Transverse colon (tissue), 4 donors: ENCODE results near the gene PLEKHA1. TPM values are rescaled to one million over a fixed set of nuclear protein-coding genes. Genes with fewer than 3 reads are reported as not detected.

Experiments used
- DNase-seq: peaks from one replicate; pipeline ENCODE4 v3.0.0-alpha.2; 2019
- H3K27ac ChIP-seq, 4 donors: fragments of 200-600 bp; sonication (generic); 2 replicates each; pipeline ENCODE4 v1.5.1; 2016 to 2018; ENCODE audit warnings: inconsistent platforms in 4 of 4
- H3K27me3 ChIP-seq: fragments of 200-600 bp; sonication (generic); 2 replicates; pipeline ENCODE4 v1.5.1; 2017; ENCODE audit warnings: inconsistent platforms
- H3K36me3 ChIP-seq, 4 donors: fragments of 200-600 bp; sonication (generic); 2 replicates each; pipeline ENCODE4 v1.5.1; 2017 to 2019; ENCODE audit warnings: inconsistent platforms in 4 of 4
- H3K4me1 ChIP-seq, 4 donors: fragments of 200-600 bp; sonication (generic); 2 replicates each; pipeline ENCODE4 v1.5.1; 2017 to 2020; ENCODE audit warnings: inconsistent platforms in 4 of 4
- H3K4me3 ChIP-seq, 4 donors: fragments of 200-600 bp; sonication (generic); 1 replicate in 1 of 4; 2 replicates in 3 of 4; pipeline versions ENCODE4 v1.5.1 to v1.6.1; 2017 to 2019; ENCODE audit warnings: inconsistent platforms in 4 of 4
- H3K9me3 ChIP-seq, 2 donors: fragments of 200-600 bp; sonication (generic); 2 replicates each; pipeline ENCODE4 v1.5.1; 2017 to 2019; ENCODE audit warnings: inconsistent platforms in 2 of 2
- CTCF ChIP-seq, 5 experiments: fragments of 200-600 bp in 3 of 5; fragments of 450-650 bp in 2 of 5; sonication (generic) in 3 of 5; IDR thresholded peaks; 1 replicate in 2 of 5; 2 replicates in 3 of 5; pipeline ENCODE4 v1.5.1; 2016 to 2017; ENCODE audit warnings: antibody characterized with exemption in 5 of 5, inconsistent platforms in 3 of 5, mild to moderate bottlenecking in 2 of 5, moderate library complexity in 1 of 5
- EP300 ChIP-seq: sonication (generic); formaldehyde crosslinking; IDR thresholded peaks from one replicate; pipeline ENCODE4 v1.6.1; 2017; ENCODE audit warnings: antibody characterized with exemption, low read depth
- POLR2A ChIP-seq: fragments of 450-650 bp; IDR thresholded peaks from one replicate; pipeline ENCODE4 v1.6.1; 2016; ENCODE audit warnings: antibody characterized with exemption, mild to moderate bottlenecking, moderate library complexity
- POLR2AphosphoS5 ChIP-seq, 3 donors: sonication (generic); formaldehyde crosslinking; IDR thresholded peaks; one replicate each; pipeline ENCODE4 v1.6.1; 2016; ENCODE audit warnings: antibody characterized with exemption in 3 of 3
- WGBS, 2 donors: methylation state at CpG; one replicate each; pipeline ENCODE4 v1.1.5; 2018; ENCODE audit warnings: low coverage in 1 of 2; 5-methylcytosine and 5-hydroxymethylcytosine counted together
- in situ Hi-C, 4 donors: fragments of 200-750 bp; cut with MboI; loops; one replicate each; pipeline versions ENCODE4 v1.15.0 to v1.15.1; 2017; ENCODE audit warnings: low sequenced_read_pairs in 3 of 4, low pct_ligation_motif_present in 1 of 4, low pct_unique_long_range_greater_than_20kb in 1 of 4
- intact Hi-C: fragments of 100-400 bp; cut with DNase I; formaldehyde crosslinking; loops from one replicate; pipeline ENCODE4 v1.15.1; 2023; ENCODE audit warnings: low total_unique reads
- total RNA-seq, 4 donors: library from RNA; depleted of rRNA; stranded (reverse); fragments of >200 nt; gene quantifications; one replicate each; pipeline ENCODE4 v1.1.0, GENCODE V29; 2016

The PLEKHA1 gene
- total RNA-seq, 4 donors from 2014 or later: 10.7 to 40.3 (median 28.9) TPM

- Histone ChIP-seq H3K36me3 (no peaks in the 10 kb centered on the region), H3K4me1 (no peaks in the 10 kb centered on the region), H3K4me3 (no peak overlapping the region), H3K27ac (no peak overlapping the region), H3K9me3 (no peaks in the 10 kb centered on the region), H3K27me3 (no peaks in the 10 kb centered on the region)
- TF ChIP-seq CTCF (IDR thresholded peaks at IDR 0.05) (no peak), POLR2A (no peak)
- intact Hi-C loops (loop anchor here (1.0 kb wide), 1 partner anchor 25 kb away; no protein-coding TSS in a partner anchor), in situ Hi-C loops (loop anchor here in 2 of 4 donors (10.0 to 25.0 kb wide), 2 partner anchors 119 to 159 kb away; partner anchors contain the start of gene DMBT1 (in 1 of the 2))
- no peak for DNase-seq
Observed at GRCh38 chr10:122445904-122446303, 71.4 kb downstream of the PLEKHA1 start.

- Histone ChIP-seq H3K27me3 (no peaks in the 10 kb centered on the region), H3K4me1 (no peaks in the 10 kb centered on the region), H3K36me3 (no peaks in the 10 kb centered on the region), H3K9me3 (no peaks in the 10 kb centered on the region), H3K4me3 (no peak overlapping the region), H3K27ac (no peak overlapping the region)
- in situ Hi-C loops: loop anchor here in 2 of 4 donors (10.0 to 25.0 kb wide), 2 partner anchors 118 to 160 kb away; partner anchors contain the start of gene DMBT1 (in 1 of the 2)
- 75 to 77% methylated on average over 2 of the region's 2 CpGs for WGBS, 2 donors
- TF ChIP-seq POLR2AphosphoS5 (IDR thresholded peaks at IDR 0.05): no peak
- no peak for TF ChIP-seq EP300
- no peak for TF ChIP-seq CTCF (IDR thresholded peaks at IDR 0.05)
- no peak for TF ChIP-seq POLR2A
- intact Hi-C loops: no loop called here
- no peak for DNase-seq
Observed at GRCh38 chr10:122446668-122447423, 72.3 kb downstream of the PLEKHA1 start.

GRCh38 chr10:122448600-122448999, 74.1 kb downstream of the PLEKHA1 start:
- WGBS, 2 donors: 66 to 73% methylated on average over 2 to 3 of the region's 3 CpGs
- no peaks in the 10 kb centered on the region for H3K36me3 ChIP-seq
- H3K9me3 ChIP-seq: no peaks in the 10 kb centered on the region
- TF ChIP-seq CTCF (IDR thresholded peaks at IDR 0.05): no peak
- TF ChIP-seq EP300: no peak
- no peak for TF ChIP-seq POLR2A
- no peak for TF ChIP-seq POLR2AphosphoS5 (IDR thresholded peaks at IDR 0.05)
- H3K27ac ChIP-seq: no peak overlapping the region
- DNase-seq: no peak
- no peak overlapping the region for H3K4me3 ChIP-seq
- intact Hi-C loops: no loop called here
- H3K4me1 ChIP-seq: no peaks in the 10 kb centered on the region
- in situ Hi-C loops: loop anchor here in 2 of 4 donors (10.0 to 25.0 kb wide), 2 partner anchors 116 to 161 kb away; partner anchors contain the start of gene DMBT1 (in 1 of the 2)
- H3K27me3 ChIP-seq: no peaks in the 10 kb centered on the region

GRCh38 chr10:122449153-122449552, 74.6 kb downstream of the PLEKHA1 start:
- TF ChIP-seq EP300 (no peak), CTCF (IDR thresholded peaks at IDR 0.05) (no peak), POLR2AphosphoS5 (IDR thresholded peaks at IDR 0.05) (no peak), POLR2A (no peak)
- intact Hi-C loops: no loop called here
- 40 to 71% methylated on average over 2 to 4 of the region's 4 CpGs for WGBS, 2 donors
- Histone ChIP-seq H3K4me1 (no peaks in the 10 kb centered on the region), H3K36me3 (no peaks in the 10 kb centered on the region), H3K27me3 (no peaks in the 10 kb centered on the region), H3K4me3 (no peak overlapping the region), H3K27ac (no peak overlapping the region), H3K9me3 (no peaks in the 10 kb centered on the region)
- in situ Hi-C loops: loop anchor here in 2 of 4 donors (10.0 to 25.0 kb wide), 2 partner anchors 116 to 162 kb away; partner anchors contain the start of gene DMBT1 (in 1 of the 2)
- no peak for DNase-seq
